Measurements from ENCODE around the gene WDHD1. TPM values are rescaled to one million over a fixed set of nuclear protein-coding genes. Genes with fewer than 3 reads are reported as not detected.
"Not testable (repeated sequence)": the region's sequence is repeated elsewhere in the genome, so short reads cannot be mapped to it uniquely, and the experiment has no call there.

WDHD1 gene
- total and polyA plus RNA-seq, 2 donors = 2.0 to 14.1 TPM

GRCh38 chr14:55028066-55028465 is 1.2 kb upstream of the WDHD1 start:
- DNase-seq (ENCODE audit: extremely low spot score) = no peak
- peak overlapping the region; percentile 18 for H3K4me3 ChIP-seq (ENCODE audit: low read depth, low read length)
- 4% methylated on average over 8 of the region's 8 CpGs for WGBS
- no peak overlapping the region for H3K27ac ChIP-seq (ENCODE audit: low read depth)
- H3K4me1 ChIP-seq (ENCODE audit: insufficient read depth) = no peaks in the 10 kb centered on the region
- H3K36me3 ChIP-seq (ENCODE audit: insufficient read depth) = no peaks in the 10 kb centered on the region

- H3K27ac ChIP-seq (ENCODE audit: low read depth) = no peak overlapping the region
- H3K36me3 ChIP-seq (ENCODE audit: insufficient read depth) = no peaks in the 10 kb centered on the region
- WGBS = under 1% methylated on average over 9 of the region's 9 CpGs
- peak overlapping the region; percentile 79 for H3K4me3 ChIP-seq (ENCODE audit: low read depth, low read length)
- H3K4me1 ChIP-seq (ENCODE audit: insufficient read depth) = no peaks in the 10 kb centered on the region
- DNase-seq (ENCODE audit: extremely low spot score) = no peak
These were observed 482 bp downstream of the WDHD1 start for GRCh38 chr14:55026441-55026792.

- Histone ChIP-seq H3K27ac (ENCODE audit: low read depth) (no peak overlapping the region), H3K4me3 (ENCODE audit: low read depth, low read length) (peak overlapping the region; percentile 79), H3K36me3 (ENCODE audit: insufficient read depth) (no peaks in the 10 kb centered on the region), H3K4me1 (ENCODE audit: insufficient read depth) (no peaks in the 10 kb centered on the region)
- WGBS = 17% methylated on average over 7 of the region's 7 CpGs
- DNase-seq (ENCODE audit: extremely low spot score) = no peak
These were observed 951 bp downstream of the WDHD1 start for GRCh38 chr14:55025948-55026347.

GRCh38 chr14:55024365-55024764 is 2.5 kb downstream of the WDHD1 start:
- WGBS = 82% methylated on average over 2 of the region's 5 CpGs
- H3K27ac ChIP-seq (ENCODE audit: low read depth); H3K4me1 ChIP-seq (ENCODE audit: insufficient read depth): not testable (repeated sequence)

DNA sequence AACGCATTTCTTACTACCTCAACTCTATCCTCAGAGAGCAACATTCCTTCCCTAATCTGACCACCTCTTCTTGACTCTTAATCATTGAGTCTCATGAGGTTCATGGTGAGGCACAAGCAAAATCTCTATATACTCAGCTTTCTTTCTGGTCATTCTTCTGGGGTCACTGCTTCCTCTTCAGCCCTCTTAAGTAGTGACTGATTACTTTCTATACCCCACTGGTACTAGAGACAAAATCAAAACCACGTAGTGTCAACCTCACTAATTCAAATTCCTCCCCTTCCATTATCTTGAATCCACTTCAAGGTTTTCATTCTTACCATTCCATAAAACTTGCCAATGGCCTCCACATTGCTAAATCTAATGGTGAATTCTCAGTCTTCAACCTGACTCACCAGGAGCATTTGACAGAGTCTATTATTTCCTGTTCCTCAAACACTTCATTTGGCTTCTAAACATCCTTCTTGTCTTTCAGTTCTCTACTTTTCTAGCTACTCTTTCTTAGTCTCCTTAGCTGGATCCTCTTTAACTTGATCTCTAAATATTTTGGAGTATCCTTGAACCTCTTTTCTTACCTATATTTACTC is 6.8 kb downstream of the WDHD1 start:
- no peak for DNase-seq (ENCODE audit: extremely low spot score)
- Histone ChIP-seq H3K4me1 (ENCODE audit: insufficient read depth) (no peaks in the 10 kb centered on the region), H3K27ac (ENCODE audit: low read depth) (no peak overlapping the region), H3K4me3 (ENCODE audit: low read depth, low read length) (no peak overlapping the region), H3K36me3 (ENCODE audit: insufficient read depth) (no peaks in the 10 kb centered on the region)
- 95% methylated on average over 2 of the region's 2 CpGs for WGBS

More at GRCh38 chr14:55024365-55024764, 2.5 kb downstream of the WDHD1 start:
- DNase-seq (ENCODE audit: extremely low spot score); H3K4me3 ChIP-seq (ENCODE audit: low read depth, low read length); H3K36me3 ChIP-seq (ENCODE audit: insufficient read depth): not testable (repeated sequence)

GRCh38 chr14:55015006-55015405 is 11.9 kb downstream of the WDHD1 start:
- WGBS = 84% methylated on average over 2 of the region's 2 CpGs
- no peaks in the 10 kb centered on the region for H3K36me3 ChIP-seq (ENCODE audit: insufficient read depth)
- DNase-seq (ENCODE audit: extremely low spot score) = no peak

DNA sequence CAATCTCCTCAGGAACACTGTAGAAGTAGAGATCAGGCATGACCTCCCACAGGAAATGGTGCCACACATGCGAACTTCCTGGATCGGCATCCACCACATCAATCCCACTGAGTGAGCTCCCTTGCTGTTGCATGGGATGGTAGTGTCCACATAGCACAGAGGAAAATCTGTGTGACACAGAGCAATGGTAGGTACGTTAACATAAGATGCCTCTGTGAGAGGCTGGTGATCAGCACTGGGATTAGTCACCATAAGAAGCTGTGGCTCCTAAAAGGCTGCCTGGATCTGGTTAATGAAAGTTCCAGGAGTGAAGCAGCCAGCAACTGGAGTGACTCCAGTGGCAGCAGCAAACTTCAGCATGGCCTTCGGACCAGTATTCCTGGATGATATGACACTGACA is 21.8 kb downstream of the WDHD1 start:
- WGBS = 85% methylated on average over 4 of the region's 4 CpGs

More at GRCh38 chr14:55015006-55015405, 11.9 kb downstream of the WDHD1 start:
- no peaks in the 10 kb centered on the region for H3K4me1 ChIP-seq (ENCODE audit: insufficient read depth)
- H3K4me3 ChIP-seq (ENCODE audit: low read depth, low read length) = no peak overlapping the region
- no peak overlapping the region for H3K27ac ChIP-seq (ENCODE audit: low read depth)

GRCh38 chr14:55000381-55000780 is 26.5 kb downstream of the WDHD1 start:
- Histone ChIP-seq H3K4me3 (ENCODE audit: low read depth, low read length) (no peak overlapping the region), H3K4me1 (ENCODE audit: insufficient read depth) (no peaks in the 10 kb centered on the region), H3K36me3 (ENCODE audit: insufficient read depth) (no peaks in the 10 kb centered on the region), H3K27ac (ENCODE audit: low read depth) (no peak overlapping the region)
- 83% methylated on average over 3 of the region's 3 CpGs for WGBS
- DNase-seq (ENCODE audit: extremely low spot score) = no peak

More for the DNA sequence above, 21.8 kb downstream of the WDHD1 start:
- no peaks in the 10 kb centered on the region for H3K4me1 ChIP-seq (ENCODE audit: insufficient read depth)
- no peaks in the 10 kb centered on the region for H3K36me3 ChIP-seq (ENCODE audit: insufficient read depth)
- no peak overlapping the region for H3K4me3 ChIP-seq (ENCODE audit: low read depth, low read length)
- H3K27ac ChIP-seq (ENCODE audit: low read depth) = no peak overlapping the region
- DNase-seq (ENCODE audit: extremely low spot score) = no peak

- H3K4me3 ChIP-seq (ENCODE audit: low read depth, low read length) = no peak overlapping the region
- H3K36me3 ChIP-seq (ENCODE audit: insufficient read depth) = no peaks in the 10 kb centered on the region
- 90% methylated on average over 4 of the region's 4 CpGs for WGBS
- H3K4me1 ChIP-seq (ENCODE audit: insufficient read depth) = no peaks in the 10 kb centered on the region
- H3K27ac ChIP-seq (ENCODE audit: low read depth) = no peak overlapping the region
- DNase-seq (ENCODE audit: extremely low spot score) = peak; percentile 3
These were observed 41.7 kb downstream of the WDHD1 start for GRCh38 chr14:54985156-54985555.

- H3K36me3 ChIP-seq (ENCODE audit: insufficient read depth) = no peaks in the 10 kb centered on the region
- 83% methylated on average over 6 of the region's 6 CpGs for WGBS
- H3K4me1 ChIP-seq (ENCODE audit: insufficient read depth) = no peaks in the 10 kb centered on the region
- no peak overlapping the region for H3K27ac ChIP-seq (ENCODE audit: low read depth)
- DNase-seq (ENCODE audit: extremely low spot score) = no peak
- no peak overlapping the region for H3K4me3 ChIP-seq (ENCODE audit: low read depth, low read length)
These were observed 45.2 kb downstream of the WDHD1 start for GRCh38 chr14:54981698-54982097.

DNA sequence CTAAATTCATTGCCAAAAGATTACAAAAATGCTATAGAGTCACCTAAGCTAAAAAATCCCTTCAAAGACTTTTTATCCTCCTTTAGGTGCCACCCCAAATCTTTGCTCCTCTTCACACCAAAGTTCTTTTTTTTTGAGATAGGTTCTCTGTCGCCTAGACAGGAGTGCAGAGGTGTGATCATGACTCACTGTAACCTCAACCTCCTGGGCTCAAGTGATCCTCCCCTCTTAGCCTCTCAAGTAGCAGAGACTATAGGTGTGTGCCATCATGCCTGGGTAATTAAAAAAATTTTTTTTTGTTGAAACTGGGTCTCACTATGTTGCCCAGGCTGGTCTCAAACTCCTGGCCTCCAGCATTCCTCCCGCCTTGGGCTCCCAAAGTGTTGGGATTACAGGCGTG is 47.9 kb downstream of the WDHD1 start:
- Histone ChIP-seq H3K4me3 (ENCODE audit: low read depth, low read length) (no peak overlapping the region), H3K4me1 (ENCODE audit: insufficient read depth) (no peaks in the 10 kb centered on the region), H3K36me3 (ENCODE audit: insufficient read depth) (no peaks in the 10 kb centered on the region), H3K27ac (ENCODE audit: low read depth) (no peak overlapping the region)
- WGBS = 94% methylated on average over 3 of the region's 3 CpGs
- no peak for DNase-seq (ENCODE audit: extremely low spot score)

- WGBS = 87% methylated on average over 4 of the region's 4 CpGs
- no peaks in the 10 kb centered on the region for H3K36me3 ChIP-seq (ENCODE audit: insufficient read depth)
- H3K4me3 ChIP-seq (ENCODE audit: low read depth, low read length) = no peak overlapping the region
- H3K27ac ChIP-seq (ENCODE audit: low read depth) = no peak overlapping the region
- no peak for DNase-seq (ENCODE audit: extremely low spot score)
- H3K4me1 ChIP-seq (ENCODE audit: insufficient read depth) = no peaks in the 10 kb centered on the region
These were observed 50.6 kb downstream of the WDHD1 start for GRCh38 chr14:54976316-54976715.

DNA sequence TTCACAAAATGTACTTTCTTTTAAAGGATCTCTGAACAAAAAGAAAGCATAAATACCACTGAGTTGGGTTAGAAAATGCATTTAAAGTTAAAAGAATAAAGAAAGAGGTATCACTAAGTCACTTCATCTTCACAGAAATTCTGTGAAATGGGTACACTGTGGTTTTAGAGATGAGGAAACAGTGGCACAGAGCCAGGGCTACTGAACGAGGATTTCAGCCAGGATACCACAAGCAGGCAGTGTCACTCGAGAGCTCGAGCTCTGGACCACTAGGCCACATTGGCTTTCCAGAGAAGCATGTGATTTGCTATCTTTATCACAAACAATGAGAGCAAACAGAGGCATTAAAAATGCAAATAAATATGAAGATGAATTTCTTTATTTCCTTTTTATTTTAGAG is 51.0 kb downstream of the WDHD1 start:
- Histone ChIP-seq H3K4me3 (ENCODE audit: low read depth, low read length) (no peak overlapping the region), H3K36me3 (ENCODE audit: insufficient read depth) (no peaks in the 10 kb centered on the region), H3K4me1 (ENCODE audit: insufficient read depth) (no peaks in the 10 kb centered on the region), H3K27ac (ENCODE audit: low read depth) (no peak overlapping the region)
- WGBS = 76% methylated on average over 3 of the region's 3 CpGs
- DNase-seq (ENCODE audit: extremely low spot score) = no peak

DNA sequence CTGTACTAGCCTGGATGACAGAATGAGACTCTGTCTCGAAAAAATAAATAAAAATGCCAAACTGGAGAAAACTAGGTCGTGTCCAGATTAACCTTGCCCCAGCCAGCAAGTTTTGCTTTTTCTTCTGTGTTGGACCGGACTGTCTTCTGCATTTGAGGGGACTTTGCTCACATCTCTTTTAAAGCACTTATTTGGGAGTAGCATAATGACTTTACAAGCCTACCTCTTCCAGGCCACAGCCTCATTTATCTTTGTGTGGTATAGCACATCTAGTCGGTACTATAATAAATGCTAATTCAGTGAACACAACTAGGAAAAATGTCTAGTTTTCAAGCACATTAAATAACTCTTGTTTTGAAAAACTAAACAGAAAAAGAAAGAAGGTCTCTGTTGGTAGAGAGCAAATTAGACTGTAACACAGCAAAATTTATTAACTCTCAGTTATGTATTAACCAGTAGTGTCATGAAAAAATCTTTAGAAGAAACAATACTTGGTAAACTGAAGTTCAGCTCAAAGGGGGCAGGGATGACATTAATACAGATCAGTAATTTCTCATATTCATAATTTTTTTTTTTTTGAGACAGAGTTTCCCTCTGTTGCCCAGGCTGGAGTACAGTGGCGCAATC is 52.0 kb downstream of the WDHD1 start:
- Histone ChIP-seq H3K4me1 (ENCODE audit: insufficient read depth) (no peaks in the 10 kb centered on the region), H3K4me3 (ENCODE audit: low read depth, low read length) (no peak overlapping the region), H3K27ac (ENCODE audit: low read depth) (no peak overlapping the region), H3K36me3 (ENCODE audit: insufficient read depth) (no peaks in the 10 kb centered on the region)
- no peak for DNase-seq (ENCODE audit: extremely low spot score)
- 76% methylated on average over 5 of the region's 5 CpGs for WGBS
